ENCODE results near the gene DUSP22. TPM values are rescaled to one million over a fixed set of nuclear protein-coding genes. Genes with fewer than 3 reads are reported as not detected.
A peak's percentile ranks its signal among the peaks of the same experiment; 100 is the strongest.

Gene DUSP22
- total and polyA plus RNA-seq, 2 of the 8 experiments (the other 6 are each of a cell fraction or from before 2014, with no cell fraction given) = 15.5 to 32.4 TPM

DNA sequence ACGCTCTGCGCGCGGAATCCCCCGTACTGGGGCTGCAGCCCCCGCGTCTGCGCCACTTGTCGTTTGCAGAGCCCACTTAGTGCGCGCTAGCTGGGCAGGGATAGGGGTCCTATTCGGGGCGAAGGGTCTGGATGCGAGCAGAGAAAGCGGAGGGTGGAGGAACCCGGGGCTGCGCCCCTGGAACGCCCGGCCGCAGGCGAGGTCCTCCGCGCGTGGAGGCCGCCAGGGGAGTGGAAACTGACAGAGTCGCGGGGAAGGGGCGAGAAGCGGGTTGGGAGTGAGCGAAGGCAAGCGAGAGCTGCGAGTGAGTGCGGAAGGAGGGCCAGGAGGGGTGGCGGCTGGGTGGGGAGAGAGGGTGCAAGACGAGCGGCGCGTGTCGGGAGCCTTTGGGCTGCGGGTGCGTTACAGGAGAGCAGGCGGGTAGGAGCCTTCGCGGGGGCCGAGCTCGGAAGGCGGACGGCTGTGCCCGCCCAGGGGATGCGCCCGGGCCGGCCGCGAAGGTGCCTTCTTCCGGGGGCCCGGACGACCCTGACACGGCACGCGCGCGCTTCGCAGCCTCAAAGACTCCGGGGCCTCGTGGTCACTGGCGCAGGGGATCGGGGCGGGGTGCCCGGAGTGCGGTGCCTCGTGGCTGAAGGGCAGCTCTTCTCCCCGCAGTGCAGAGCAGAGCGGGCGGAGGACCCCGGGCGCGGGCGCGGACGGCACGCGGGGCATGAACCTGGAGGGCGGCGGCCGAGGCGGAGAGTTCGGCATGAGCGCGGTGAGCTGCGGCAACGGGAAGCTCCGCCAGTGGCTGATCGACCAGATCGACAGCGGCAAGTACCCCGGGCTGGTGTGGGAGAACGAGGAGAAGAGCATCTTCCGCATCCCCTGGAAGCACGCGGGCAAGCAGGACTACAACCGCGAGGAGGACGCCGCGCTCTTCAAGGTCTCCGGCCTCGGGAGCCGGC, 100.4 kb downstream of the DUSP22 start:
- no peaks in the 10 kb centered on the region for H3K79me2 ChIP-seq (ENCODE audit: control insufficient read depth in 1 of 2, insufficient read depth in 2 of 2, low read length in 2 of 2)
- no peaks in the 10 kb centered on the region for H3K9me3 ChIP-seq (ENCODE audit: insufficient read depth in 2 of 2, low read depth in 1 of 2, low read length in 1 of 2)
- H3K36me3 ChIP-seq (ENCODE audit: control insufficient read depth in 2 of 4, insufficient read depth in 4 of 4, low read length in 3 of 4) = peaks cover 0 to 8% (median 0%) of the 10 kb centered on the region in 4 experiments; a peak in 1 of 8 replicates
- peaks cover 0 to 9% of the 10 kb centered on the region in 2 experiments for H4K20me1 ChIP-seq (replicated peaks in 1 of 2; ENCODE audit: control insufficient read depth in 1 of 2, insufficient read depth in 2 of 2, low read length in 2 of 2)
- H3K9ac ChIP-seq (replicated peaks in 1 of 4; ENCODE audit: extremely low read depth in 1 of 4, low read depth in 3 of 4, low read length in 3 of 4) = no peak overlapping the region
- CTCF ChIA-PET (ENCODE audit: partially characterized antibody) = interaction anchor here (0.6 to 4.8 kb wide), 10 partner anchors 8 to 203 kb away, joined by 3 to 24 read pairs (median 4); no protein-coding TSS in a partner anchor
- peak overlapping the region; percentile 82 to 96 for H3K4me2 ChIP-seq (ENCODE audit: insufficient read depth in 1 of 2, low read depth in 2 of 2, low read length in 2 of 2)
- H3K4ac ChIP-seq (replicated peaks; ENCODE audit: insufficient read length, low read depth, low read length) = no peak overlapping the region
- no peak overlapping the region for H3K23ac ChIP-seq (ENCODE audit: insufficient read length)
- no peak overlapping the region for H4K91ac ChIP-seq (replicated peaks; ENCODE audit: insufficient read length, low read length)
- peaks cover 28 to 67% (median 58%) of the 10 kb centered on the region in 4 experiments for H3K27me3 ChIP-seq (replicated peaks in 1 of 4; ENCODE audit: control insufficient read depth in 3 of 4, extremely low read depth in 1 of 4, insufficient read depth in 3 of 4, low read length in 3 of 4)
- no peak overlapping the region for H3K56ac ChIP-seq (replicated peaks; ENCODE audit: insufficient read length, low read depth, low read length)
- WGBS, 2 experiments (ENCODE audit: extremely low coverage in 1 of 2, insufficient coverage in 1 of 2, insufficient read length in 1 of 2, insufficient replicate concordance in 2 of 2, low coverage in 1 of 2, low lambda C conversion rate in 2 of 2, missing lambda C conversion rate in 1 of 2) = 1% methylated on average over 61 of the region's 108 CpGs; no CpG with 5 or more reads in 1 of the 2 experiments
- H3K23me2 ChIP-seq (ENCODE audit: low read depth, low read length) = peaks cover 17% of the 10 kb centered on the region; the same call in 1 of the 2 replicates
- no peak overlapping the region; the same call in 1 of the 2 replicates for H3K18ac ChIP-seq (ENCODE audit: extremely low read depth, low read length)
- DNase-seq (ENCODE audit: low read depth in 1 of 2, low spot score in 2 of 2) (peak in 1 of 2 experiments; percentile 80), FAIRE-seq (no peak)
- no peaks in the 10 kb centered on the region for H3K79me1 ChIP-seq (ENCODE audit: low read depth, low read length)
- peak overlapping the region; percentile 82 for H4K8ac ChIP-seq (ENCODE audit: extremely low read depth, insufficient read depth, low read length)
- H3K4me3 ChIP-seq (ENCODE audit: extremely low read depth in 1 of 4, insufficient read depth in 2 of 4, low read depth in 3 of 4, low read length in 4 of 4) = peak overlapping the region; percentile 42 to 65 (median 46)
- peak overlapping the region; percentile 79; the same call in 1 of the 2 replicates for H2AFZ ChIP-seq (ENCODE audit: low read length)
- H2BK5ac ChIP-seq (ENCODE audit: low read depth, low read length) = no peak overlapping the region
- H2BK15ac ChIP-seq (ENCODE audit: low read length) = no peak overlapping the region; the same call in 1 of the 2 replicates
- H2AK5ac ChIP-seq (ENCODE audit: low read depth, low read length) = no peak overlapping the region
- no peak overlapping the region for H3K14ac ChIP-seq (ENCODE audit: insufficient read length)
- no peak overlapping the region for H2BK20ac ChIP-seq (ENCODE audit: low read length)
- no peak overlapping the region for H4K5ac ChIP-seq (ENCODE audit: insufficient read length, low read depth, low read length)
- H3K27ac ChIP-seq (ENCODE audit: low read depth, low read length) = no peak overlapping the region
- POLR2A ChIA-PET (ENCODE audit: partially characterized antibody) = interaction anchor here (0.7 to 1.3 kb wide), 4 partner anchors 9 to 175 kb away, joined by 3 to 6 read pairs (median 4); no protein-coding TSS in a partner anchor
- no peak overlapping the region for H2BK120ac ChIP-seq (replicated peaks; ENCODE audit: low read depth, low read length)
- peak overlapping the region; percentile 75; the same call in 1 of the 2 replicates for H2BK12ac ChIP-seq (ENCODE audit: low read depth, low read length)
- H3K4me1 ChIP-seq (replicated peaks in 1 of 4; ENCODE audit: control insufficient read depth in 3 of 4, insufficient read depth in 4 of 4, low read length in 3 of 4) = peaks cover 2 to 6% (median 4%) of the 10 kb centered on the region in 4 experiments; a peak in 4 of 7 replicates
- TF ChIP-seq ASH2L (IDR thresholded peaks at IDR 0.05; ENCODE audit: low read length) = no peak
- peak; percentile 89 for TF ChIP-seq SUZ12 (IDR thresholded peaks at IDR 0.05; ENCODE audit: low read length)
- no peak for TF ChIP-seq BCL11A (IDR thresholded peaks at IDR 0.05; ENCODE audit: low read depth in 2 of 2, low read length in 2 of 2)
- no peak for TF ChIP-seq TAF7 (optimal IDR thresholded peaks at IDR 0.05; ENCODE audit: borderline replicate concordance, low read depth, low read length)
- no peak for TF ChIP-seq NRF1 (IDR thresholded peaks at IDR 0.05; ENCODE audit: low read depth, low read length)
- peak; percentile 68 for TF ChIP-seq RNF2 (IDR thresholded peaks at IDR 0.05; ENCODE audit: borderline replicate concordance, low read depth, low read length, missing control alignments, poor library complexity, severe bottlenecking)
- no peak for TF ChIP-seq POLR2AphosphoS5 (IDR thresholded peaks at IDR 0.05; ENCODE audit: low read depth, low read length)
- TF ChIP-seq KDM1A (IDR thresholded peaks at IDR 0.05; ENCODE audit: borderline replicate concordance, low read length) = no peak
- peak; percentile 31; the same call in 1 of the 2 replicates for TF ChIP-seq BACH1 (IDR thresholded peaks at IDR 0.05; ENCODE audit: low read length)
- no peak for TF ChIP-seq CBX5 (IDR thresholded peaks at IDR 0.05; ENCODE audit: low read depth, low read length)
